NCI-H1436 (cell line): ENCODE data around the gene TSR3.

Experiments used
- DNase-seq: peaks from one replicate; lab custom pipeline; 2025; lab: John Stamatoyannopoulos, UW

The TSR3 gene

GRCh38 chr16:1377406-1378010 lies 25.8 kb upstream of the TSR3 start:
- no peak for DNase-seq

- DNase-seq, result no peak
Observed at GRCh38 chr16:1375741-1376410, 24.2 kb upstream of the TSR3 start.

- DNase-seq, result no peak
Observed at GRCh38 chr16:1375298-1375640, 23.6 kb upstream of the TSR3 start.

- DNase-seq, result no peak
Observed at GRCh38 chr16:1374418-1375297, 23.0 kb upstream of the TSR3 start.

GRCh38 chr16:1372292-1372950 lies 20.7 kb upstream of the TSR3 start:
- no peak for DNase-seq

GRCh38 chr16:1371054-1371978 lies 19.6 kb upstream of the TSR3 start:
- DNase-seq, result no peak

GRCh38 chr16:1367486-1368174 lies 16.0 kb upstream of the TSR3 start:
- no peak for DNase-seq

- no peak for DNase-seq
Observed at GRCh38 chr16:1366712-1367299, 15.1 kb upstream of the TSR3 start.

- DNase-seq, result no peak
Observed at GRCh38 chr16:1366060-1366711, 14.5 kb upstream of the TSR3 start.

GRCh38 chr16:1364510-1364909 lies 12.8 kb upstream of the TSR3 start:
- no peak for DNase-seq

- DNase-seq, result peak; percentile 30
Observed at GRCh38 chr16:1363501-1364041, 11.9 kb upstream of the TSR3 start.

GRCh38 chr16:1362807-1363206 lies 11.1 kb upstream of the TSR3 start:
- no peak for DNase-seq

- no peak for DNase-seq
Observed at GRCh38 chr16:1361685-1362360, 10.1 kb upstream of the TSR3 start.

GRCh38 chr16:1357906-1358566 lies 6.4 kb upstream of the TSR3 start:
- DNase-seq, result no peak

GRCh38 chr16:1356061-1356900 lies 4.6 kb upstream of the TSR3 start:
- DNase-seq, result no peak

GRCh38 chr16:1355591-1355990 lies 3.9 kb upstream of the TSR3 start:
- DNase-seq, result no peak

- DNase-seq, result no peak
Observed at GRCh38 chr16:1354815-1355540, 3.3 kb upstream of the TSR3 start.
